ENCODE data around the gene NECAP2.
"Not testable (repeated sequence)": the region's sequence is repeated elsewhere in the genome, so short reads cannot be mapped to it uniquely, and the experiment has no call there.

Gene NECAP2

DNA sequence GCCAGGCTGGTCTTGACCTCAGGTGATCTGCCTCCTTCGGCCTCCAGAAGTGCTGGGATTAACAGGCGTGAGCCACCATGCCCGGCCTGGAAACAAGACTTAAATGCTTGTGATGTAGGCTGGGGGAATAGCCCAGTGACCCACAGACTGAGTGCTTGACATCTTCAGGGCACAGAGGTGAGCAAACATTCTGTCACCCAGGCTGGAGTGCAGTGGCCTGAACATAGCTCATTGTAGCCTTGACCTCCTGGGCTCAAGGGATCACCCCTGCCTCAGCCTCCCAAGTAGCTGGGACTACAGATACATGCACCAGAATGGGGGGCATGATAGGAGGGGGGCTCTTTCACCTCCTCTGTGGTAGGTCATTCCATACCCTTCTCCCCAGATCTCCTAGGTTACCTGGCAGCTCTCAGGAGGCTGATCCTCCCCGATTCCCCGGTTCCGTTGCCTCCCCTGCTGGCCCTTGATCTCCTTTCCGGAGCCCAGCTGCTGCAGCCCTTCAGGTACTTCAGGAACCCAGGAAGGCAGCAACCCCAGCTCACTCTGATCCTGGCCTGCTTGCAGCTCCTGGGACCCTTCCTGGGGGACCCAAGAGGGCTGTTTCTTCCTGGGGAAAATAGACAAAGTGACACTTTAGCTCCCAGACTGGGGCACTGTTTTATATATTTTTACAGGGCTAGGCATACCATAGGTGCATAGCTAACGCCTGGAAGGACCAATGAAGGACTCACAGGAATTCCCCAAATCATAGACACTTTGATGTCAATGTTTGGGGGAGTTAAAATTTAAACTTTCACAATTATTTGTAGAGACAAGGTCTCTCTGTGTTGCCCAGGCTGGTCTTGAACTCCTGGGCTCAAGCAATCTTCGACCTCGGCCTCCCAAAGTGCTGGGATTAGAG, 15.1 kb upstream of the NECAP2 start:
- DNase-seq (ENCODE audit: low read depth in 2 of 2): no peak

DNA sequence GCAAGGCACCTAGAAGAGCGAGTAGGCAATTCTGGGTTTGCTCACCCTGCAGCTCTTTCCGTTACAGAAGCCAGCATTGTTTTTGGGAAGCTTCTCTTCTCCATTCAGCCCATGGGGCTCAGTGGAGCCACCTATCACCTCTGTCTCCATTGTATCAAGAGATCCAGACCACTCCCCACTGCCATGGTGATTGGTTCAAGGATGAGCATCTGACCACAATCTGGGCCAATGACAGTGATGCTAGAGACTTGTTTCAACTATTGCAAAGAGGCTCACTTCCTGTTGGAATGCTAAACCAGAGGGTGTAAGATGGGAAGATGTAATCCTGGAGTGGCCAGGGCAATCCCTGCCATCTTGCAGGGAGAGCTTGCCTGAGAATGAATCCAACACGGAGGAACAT, 9.9 kb upstream of the NECAP2 start:
- DNase-seq (ENCODE audit: low read depth in 2 of 2): no peak

DNA sequence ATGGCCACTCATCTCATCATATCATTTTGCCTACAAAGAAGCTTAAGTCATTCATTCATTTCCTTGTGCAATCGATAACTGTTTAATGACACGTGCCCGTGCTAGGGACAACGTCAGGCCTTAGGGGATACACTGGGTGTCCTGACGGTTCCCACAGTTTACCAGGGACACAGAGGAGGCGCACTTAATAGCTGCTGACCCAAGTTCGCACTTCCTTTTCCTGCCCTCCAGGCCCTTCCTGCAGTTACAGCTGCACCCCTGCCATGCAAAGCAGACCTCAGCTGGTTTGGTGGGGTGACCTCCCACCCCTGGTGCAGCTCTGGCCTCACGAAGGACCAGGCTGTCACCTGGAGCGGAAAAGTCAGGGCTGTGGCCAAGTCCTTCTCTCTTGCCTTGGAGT, 7.5 kb upstream of the NECAP2 start:
- DNase-seq (ENCODE audit: low read depth in 2 of 2): no peak

DNA sequence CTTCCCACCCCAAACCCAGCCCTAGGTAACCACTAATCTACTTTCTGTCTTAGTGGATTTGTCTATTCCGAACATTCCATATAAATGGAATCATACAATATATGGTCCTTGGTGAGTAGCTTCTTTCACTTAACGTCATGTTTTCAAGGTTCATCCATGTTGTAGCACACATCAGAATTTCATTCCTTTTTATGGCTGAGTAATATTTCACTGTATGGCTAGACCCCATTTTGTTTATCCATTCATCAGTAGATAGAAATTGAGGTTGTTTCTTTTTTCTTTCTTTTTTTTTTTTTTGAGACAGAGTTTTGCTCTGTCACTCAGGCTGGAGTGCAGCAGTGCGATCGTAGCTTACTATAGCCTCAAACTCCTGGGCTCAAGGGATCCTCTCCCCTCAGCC, 6.5 kb upstream of the NECAP2 start:
- no peak for DNase-seq (ENCODE audit: low read depth in 2 of 2)

DNA sequence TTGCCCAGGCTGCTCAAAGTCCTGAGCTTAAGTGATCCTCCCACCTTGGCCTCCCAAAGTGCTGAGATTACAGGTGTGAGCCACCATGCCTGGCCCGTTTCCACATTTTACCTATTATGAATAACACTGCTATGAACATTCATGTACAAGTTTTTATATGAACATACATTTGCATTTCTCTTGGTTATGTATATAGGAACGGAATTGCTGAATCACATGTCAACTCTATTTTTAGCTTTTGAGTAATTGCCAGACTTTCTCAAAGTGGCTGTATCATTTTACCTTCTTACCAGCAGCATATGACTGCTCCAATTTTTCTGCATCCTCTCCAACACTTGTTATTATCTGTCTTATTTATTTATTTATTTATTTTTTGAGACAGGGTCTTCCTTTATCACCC, 6.0 kb upstream of the NECAP2 start:
- DNase-seq (ENCODE audit: low read depth in 2 of 2): no peak

DNA sequence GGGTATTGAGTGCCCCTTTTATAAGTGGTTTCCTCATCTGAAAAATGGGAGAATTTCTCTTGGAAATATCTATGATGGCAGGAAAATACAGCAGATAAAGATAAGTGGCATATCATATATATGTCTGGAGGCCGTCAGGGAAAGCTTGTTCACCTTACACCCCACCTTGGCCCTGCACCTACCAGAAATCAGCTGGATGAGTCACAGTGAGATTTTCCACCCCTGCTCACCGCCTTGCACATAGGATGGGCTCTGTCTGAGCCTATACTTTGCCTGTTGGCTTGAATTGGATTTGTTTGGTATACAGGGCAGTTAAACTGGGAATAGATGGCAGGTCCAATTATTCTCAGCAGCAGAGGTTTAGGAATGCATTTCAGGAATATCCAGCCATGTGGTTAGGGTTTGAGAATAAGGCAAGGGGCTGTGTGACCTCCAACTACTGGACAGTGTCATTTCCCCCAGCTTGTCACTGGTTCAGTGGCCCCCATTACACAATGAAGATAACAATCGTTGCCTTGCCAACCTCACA, 3.5 kb upstream of the NECAP2 start, which contains the start of gene SPATA21:
TSS of gene SPATA21 (minus strand) at position 479 of the 529 bp plus-strand sequence. CDS start 6,053 bp downstream, outside the sequence.
- no peak for DNase-seq (ENCODE audit: low read depth in 2 of 2)

DNA sequence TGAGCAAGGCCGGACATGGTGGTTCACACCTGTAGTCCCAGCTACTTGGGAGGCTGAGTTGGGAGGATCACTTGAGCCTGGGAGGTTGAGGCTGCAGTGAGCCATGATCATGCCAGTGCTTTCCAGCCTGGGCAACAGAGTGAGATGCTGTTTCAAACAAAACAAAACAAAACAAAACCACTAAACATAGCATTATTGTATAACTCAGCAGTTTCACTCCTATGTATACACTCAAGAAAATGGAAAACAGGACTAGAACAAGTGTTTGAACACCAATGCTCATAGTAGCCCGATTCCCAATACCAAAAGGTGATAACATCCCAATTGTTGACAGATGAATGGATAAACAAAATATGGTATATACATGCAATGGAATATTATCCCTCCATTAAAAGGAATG, 2.0 kb upstream of the NECAP2 start:
- DNase-seq (ENCODE audit: low read depth in 2 of 2): no peak

DNA sequence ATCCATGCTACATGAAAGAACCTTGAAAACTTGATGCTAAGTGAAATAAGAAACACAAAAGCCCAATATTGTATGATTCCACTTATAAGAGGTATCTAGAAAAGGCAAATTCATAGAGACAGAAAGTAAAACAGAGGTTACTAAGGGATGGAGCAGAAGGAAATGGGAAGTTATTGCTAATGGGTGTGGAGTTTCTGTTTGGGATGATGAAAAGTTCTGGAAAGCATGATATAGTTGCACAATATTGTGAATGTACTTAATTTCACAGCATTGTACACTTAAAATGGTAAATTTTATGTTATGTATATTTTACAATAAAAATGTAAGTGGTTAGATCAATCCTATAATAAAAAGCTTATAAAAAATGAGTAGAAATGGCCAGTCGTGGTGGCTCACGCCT, 1.6 kb upstream of the NECAP2 start:
- DNase-seq (ENCODE audit: low read depth in 2 of 2): no peak

DNA sequence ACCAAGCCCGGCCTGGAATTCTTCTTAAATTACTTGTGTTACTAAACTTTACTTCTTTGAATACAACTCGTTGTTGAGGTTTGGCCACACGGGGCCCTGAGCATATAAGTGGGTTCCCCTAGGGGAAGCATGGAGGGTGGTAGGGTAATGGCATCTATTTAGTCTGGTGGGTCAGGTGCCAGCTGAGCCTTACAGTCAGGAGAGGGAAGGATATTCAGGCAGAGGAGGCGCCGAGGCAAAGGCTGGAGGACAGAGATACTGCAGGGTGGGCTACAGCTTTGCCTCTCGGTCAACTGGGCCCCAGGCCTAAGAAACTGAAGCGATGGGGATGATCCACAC, 424 bp upstream of the NECAP2 start:
- no peak for DNase-seq (ENCODE audit: low read depth in 2 of 2)

DNA sequence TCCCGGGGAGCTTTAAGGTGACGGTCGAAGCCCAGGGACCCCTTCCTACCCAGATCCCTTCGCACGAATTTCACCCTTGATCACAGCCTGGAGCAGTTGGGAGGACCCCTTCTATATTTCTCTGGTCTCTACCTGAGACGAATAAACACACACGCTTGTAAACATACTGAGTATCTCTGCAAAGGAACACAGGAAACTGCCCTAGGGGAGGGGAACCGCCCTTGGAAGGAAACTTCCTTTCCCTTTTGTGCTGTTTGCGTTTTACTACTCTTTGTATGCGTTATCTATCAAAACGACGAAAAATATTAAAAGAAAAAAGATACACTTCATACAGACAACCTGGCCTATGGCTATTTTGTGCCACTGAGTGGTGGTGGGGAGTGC, 750 bp downstream of the NECAP2 start:
- DNase-seq (ENCODE audit: low read depth in 2 of 2): peak in 1 of 2 donors; percentile 21

DNA sequence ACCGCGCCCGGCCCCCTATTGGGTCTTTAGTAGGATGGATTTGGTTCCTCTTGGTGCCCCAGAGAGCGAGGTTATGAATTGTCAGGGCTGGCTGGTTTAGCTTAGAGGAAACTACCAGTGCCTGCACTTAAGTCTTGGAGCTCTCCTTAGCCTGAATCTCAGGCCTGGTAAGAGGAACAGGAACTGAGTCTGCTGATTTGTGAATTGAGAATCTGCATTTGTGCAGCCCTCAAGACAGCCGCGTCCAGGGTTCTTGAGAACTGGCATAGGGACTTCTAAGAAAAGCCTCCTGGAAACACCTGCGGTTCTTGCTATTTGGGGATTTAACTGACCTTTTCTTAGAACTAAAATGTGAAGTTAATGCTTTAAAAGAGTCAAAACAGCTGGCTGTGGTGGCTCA, 1.7 kb downstream of the NECAP2 start:
- no peak for DNase-seq (ENCODE audit: low read depth in 2 of 2)

DNA sequence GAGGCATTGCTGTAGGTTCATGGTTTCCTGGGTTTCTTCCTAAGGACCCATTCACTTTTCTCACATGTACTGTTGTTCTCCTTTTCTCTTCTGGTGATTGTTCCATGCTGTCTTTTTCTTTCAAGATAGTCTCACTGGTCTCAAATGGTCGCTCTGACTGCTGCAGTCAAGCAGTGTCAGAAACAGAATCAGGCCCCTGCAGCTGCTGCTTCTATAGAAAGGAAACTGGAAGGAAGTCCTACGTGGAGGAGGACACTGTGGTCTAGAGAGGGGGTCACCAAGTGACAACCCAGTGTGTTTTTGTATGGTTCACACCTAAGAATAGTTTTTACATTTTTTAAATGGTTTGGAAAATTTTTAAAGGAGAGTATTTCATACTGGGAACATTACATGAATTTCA, 2.4 kb downstream of the NECAP2 start:
- no peak for DNase-seq (ENCODE audit: low read depth in 2 of 2)

DNA sequence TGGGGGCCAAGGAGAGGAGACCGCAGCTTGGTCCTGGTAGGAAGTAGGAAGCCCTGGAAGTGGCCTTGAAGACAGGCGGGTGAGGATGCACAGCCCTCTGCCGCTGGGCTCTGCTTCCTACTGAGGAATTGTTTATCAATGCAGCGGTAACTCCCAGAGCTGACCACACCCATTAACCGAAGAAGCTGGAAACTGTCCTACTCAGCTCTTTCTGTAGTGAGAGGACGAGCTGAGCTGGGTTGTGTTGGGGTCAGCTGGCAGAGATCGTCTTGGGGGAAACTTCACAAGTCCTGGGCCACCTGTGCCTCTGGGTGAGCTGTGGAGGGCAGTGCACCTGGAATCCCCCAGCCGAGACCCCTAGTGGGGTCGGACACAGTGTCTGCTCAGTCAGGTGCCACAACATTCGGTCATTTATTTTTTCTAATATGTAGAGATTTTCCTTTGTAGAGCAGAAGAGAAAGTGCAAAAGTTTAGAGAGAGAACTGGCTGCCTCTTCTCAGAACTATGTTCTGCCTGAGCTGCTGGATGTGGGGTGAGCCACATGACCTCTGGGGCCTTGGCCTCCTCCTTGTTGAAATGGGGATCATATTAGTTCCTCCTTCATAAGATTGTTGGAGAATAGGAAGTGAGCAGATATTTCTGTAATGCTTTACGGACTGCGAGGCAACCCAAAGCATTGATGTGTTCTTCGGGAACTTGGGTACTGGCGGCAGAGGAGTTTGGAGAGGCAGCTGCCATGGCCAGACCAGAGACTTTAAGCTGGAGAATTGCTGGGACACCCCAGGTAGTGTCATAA, 3.6 kb downstream of the NECAP2 start:
- no peak for DNase-seq (ENCODE audit: low read depth in 2 of 2)

DNA sequence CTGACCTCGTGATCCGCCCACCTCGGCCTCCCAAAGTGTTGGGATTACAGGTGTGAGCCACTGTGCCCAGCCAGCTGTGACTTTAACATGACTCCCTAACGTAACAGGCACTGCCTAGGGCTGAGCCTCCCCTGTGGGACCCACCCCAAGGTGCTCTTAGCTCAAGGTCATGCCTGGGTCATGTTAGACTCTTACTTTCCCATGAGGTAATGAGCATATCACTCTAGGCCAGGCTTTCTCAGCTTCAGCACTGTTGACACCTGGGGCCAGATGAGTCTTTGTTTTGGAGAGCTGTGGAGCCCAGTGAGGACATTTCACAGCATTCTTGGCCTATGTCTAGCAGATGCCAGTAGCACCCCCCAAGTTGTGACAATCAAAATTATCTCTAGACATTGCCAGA, 4.5 kb downstream of the NECAP2 start:
- no peak for DNase-seq (ENCODE audit: low read depth in 2 of 2)

DNA sequence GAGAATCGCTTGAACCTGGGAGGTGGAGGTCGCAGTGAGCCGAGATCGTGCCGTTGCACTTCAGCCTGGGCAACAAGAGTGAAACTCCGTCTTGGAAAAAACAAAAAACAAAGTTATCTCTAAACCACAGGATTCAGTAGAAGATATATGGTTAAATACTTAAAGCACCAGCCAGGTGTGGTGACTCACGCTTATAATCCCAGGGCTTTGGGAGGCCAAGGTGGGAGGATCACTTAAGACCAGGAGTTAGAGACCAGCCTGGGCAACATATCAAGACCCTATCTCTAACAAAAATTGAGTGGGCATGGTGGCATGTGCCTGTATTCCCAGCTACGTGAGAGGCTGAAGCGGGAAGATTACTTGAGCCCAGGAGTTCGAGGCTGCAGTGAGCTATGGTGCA, 5.6 kb downstream of the NECAP2 start:
- no peak for DNase-seq (ENCODE audit: low read depth in 2 of 2)

DNA sequence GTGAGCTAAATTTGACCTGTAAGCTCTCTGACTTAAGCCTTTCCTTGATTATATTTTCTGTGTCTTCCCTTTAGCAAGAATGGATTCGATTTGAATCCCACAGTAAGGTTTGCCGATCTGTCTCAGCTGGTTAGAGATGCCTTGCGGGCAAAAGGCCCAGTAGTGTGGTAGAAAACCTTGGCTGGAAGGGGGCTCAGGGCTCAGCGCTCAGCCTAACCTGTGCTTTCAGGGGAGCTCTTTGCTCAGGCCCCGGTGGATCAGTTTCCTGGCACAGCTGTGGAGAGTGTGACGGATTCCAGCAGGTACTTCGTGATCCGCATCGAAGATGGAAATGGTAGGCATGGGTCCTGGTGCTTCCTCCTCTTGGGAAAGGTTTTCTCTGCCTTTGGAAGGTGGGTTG, 7.1 kb downstream of the NECAP2 start:
- DNase-seq (ENCODE audit: low read depth in 2 of 2): no peak

DNA sequence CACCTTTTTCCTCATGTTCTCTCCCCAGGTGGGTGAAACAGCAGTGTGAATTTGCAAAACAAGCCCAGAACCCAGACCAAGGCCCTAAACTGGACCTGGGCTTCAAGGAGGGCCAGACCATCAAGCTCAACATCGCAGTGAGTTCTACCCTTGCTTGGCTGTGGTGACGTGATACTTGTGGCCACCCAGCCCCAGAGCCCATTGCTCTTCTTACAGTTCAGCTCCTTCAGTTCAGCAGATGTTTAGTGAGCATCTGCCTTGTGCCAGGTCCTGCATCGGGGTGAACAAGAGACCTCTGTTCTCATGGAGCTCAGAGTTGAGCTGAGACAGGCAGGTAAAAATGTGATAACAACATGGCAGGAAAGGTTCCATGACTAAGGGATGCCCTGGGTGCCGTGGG, 8.5 kb downstream of the NECAP2 start:
- no peak for DNase-seq (ENCODE audit: low read depth in 2 of 2)

DNA sequence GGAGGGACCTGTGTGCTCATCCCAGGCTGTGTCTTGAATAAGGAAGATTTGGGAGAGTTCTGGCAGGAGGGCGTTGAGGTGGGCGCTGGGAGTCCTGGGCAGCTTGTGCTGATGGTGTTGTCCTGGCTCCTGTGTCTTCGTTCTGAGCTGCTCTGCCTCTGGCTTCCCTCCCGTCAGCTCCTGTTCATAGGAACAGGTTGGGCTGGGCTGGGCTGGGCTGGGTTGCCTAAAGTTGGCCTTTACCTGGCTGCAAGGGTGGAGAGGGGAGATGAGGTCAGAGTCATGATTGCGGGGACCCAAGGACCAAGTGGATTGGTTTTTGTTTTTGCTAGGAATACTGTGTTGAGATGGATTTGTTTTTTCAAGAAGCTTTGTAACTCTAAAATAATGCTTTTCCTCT, 9.1 kb downstream of the NECAP2 start:
- no peak for DNase-seq (ENCODE audit: low read depth in 2 of 2)

DNA sequence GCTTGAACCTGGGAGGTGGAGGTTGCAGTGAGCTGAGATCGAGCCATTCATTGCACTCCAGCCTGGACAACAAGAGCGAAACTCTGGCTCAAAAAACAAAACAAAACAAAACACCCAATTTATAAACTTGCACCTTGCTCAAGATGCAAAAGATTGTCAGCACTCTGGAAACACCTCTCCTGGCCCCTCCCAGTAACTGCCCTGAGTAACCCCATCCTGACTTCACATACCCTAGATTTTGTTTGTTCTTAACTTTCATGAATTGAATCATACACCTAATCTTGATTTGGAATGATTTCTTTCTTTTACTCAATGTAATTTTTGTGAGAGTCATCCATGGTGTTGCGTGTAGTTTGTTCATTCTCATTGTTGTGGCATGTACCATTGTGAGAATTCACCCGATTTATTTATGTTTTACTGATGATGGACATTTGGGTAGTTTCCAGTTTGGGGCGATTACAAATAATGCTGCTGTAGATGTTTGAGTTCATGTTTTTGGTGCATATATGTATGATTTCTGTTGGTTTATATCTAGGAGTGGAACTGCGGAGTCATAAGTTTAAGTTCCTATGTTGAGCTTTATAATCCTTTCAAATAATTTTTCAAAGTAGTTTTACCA, 10.4 kb downstream of the NECAP2 start:
- DNase-seq (ENCODE audit: low read depth in 2 of 2): no peak

DNA sequence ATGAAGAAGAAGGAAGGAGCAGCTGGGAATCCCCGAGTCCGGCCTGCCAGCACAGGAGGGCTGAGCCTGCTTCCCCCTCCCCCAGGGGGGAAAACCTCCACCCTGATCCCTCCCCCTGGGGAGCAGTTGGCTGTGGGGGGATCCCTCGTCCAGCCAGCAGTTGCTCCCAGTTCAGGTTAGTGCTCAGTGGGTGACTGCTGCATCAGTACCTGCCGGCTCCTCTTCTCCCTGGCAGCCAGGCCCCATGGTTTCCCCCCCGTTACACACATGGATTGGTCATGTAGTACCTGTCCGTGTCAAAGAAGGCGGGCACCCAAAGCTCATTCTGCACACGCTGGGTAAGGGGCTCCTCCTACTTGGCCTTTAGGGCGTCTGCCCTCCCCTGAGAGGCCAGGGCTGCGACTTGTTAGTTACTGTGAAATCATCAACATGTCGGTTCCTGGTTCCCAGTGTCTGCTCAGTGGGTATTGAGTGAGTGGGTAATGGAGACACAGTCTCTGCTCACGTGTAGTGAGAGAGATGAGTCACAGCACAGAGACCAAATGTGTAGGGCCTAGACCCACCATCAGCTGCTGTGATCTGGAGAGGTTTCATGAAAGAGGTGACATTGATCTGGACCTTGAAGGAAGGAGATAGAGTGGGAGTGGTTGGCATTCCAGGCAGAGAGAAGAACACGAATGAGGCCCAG, 11.5 kb downstream of the NECAP2 start:
- no peak for DNase-seq (ENCODE audit: low read depth in 2 of 2)

DNA sequence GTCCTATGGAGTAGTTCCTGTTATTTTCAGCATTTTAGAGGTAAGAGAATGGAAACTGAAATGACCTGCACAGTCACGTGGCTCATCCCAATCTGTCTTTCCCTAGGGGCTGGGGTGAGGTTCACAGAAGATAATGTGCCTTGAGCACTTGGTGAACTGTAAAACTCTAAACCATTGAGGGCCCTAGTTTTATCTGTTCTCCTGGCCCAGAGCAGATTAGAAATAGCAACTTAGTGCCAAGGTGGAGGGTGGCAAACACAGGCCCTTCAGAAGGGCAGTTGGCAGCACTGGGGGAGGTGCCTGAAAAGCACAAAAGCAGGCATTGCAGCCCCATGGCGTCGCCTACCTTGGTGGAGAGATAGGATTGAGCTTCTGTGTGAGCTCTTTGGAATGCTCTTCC, 14.4 kb downstream of the NECAP2 start:
- not testable (repeated sequence) for DNase-seq (ENCODE audit: low read depth in 2 of 2)

DNA sequence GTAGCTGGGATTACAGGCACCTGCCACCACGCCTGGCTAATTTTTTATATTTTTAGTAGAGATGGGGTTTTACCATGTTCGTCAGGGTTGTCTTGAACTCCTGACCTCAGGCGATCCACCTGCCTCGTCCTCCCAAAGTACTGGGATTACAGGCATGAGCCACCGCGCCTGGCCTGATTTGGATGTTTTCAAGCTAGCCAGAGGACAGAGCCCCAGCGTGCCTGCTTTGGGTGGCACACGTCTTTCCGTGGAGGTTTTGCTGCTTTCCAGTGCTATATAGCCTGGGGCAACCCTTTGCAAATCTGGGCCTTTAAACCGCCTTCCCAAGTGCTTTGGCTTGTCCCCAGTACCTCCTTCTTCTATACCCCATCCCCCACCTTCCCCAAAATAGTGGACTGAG, 15.6 kb downstream of the NECAP2 start:
- not testable (repeated sequence) for DNase-seq (ENCODE audit: low read depth in 2 of 2)
